HEK293T (cell line): ENCODE data around the gene FILIP1L.
A peak's percentile ranks its signal among the peaks of the same experiment; 100 is the strongest.

ENCODE experiments used
- CTCF ChIA-PET: fragments of 350-600 bp; formaldehyde crosslinking; extraction: SDS; loops from one replicate; lab custom pipeline; 2021; ENCODE audit warnings: antibody characterized with exemption, inconsistent platforms; lab: Yijun Ruan, JAX
- POLR2A ChIA-PET: fragments of 350-600 bp; formaldehyde crosslinking; extraction: SDS; loops from one replicate; lab custom pipeline; 2020; ENCODE audit warnings: antibody characterized with exemption, inconsistent platforms; lab: Yijun Ruan, JAX
- DNase-seq: peaks from one replicate; pipeline ENCODE4 v3.0.0; 2012; ENCODE audit warnings: mixed read lengths; ENCODE audit errors: extremely low spot score
- ARNT ChIP-seq: fragments of 450-650 bp; IDR thresholded peaks from 2 replicates; pipeline ENCODE4 v1.6.1; 2017; ENCODE audit warnings: mild to moderate bottlenecking
- BHLHE40 ChIP-seq: fragments of 450-650 bp; IDR thresholded peaks from 2 replicates; pipeline ENCODE4 v1.6.1; 2016; ENCODE audit warnings: mild to moderate bottlenecking, moderate library complexity, borderline replicate concordance
- CTBP1 ChIP-seq: fragments of 450-650 bp; IDR thresholded peaks from 2 replicates; pipeline ENCODE4 v1.6.1; 2016; ENCODE audit warnings: borderline replicate concordance
- ELF4 ChIP-seq: fragments of 450-650 bp; IDR thresholded peaks from 2 replicates; pipeline ENCODE4 v1.6.1; 2017; ENCODE audit warnings: antibody characterized with exemption
- FOXA1 ChIP-seq: fragments of 450-650 bp; IDR thresholded peaks from 2 replicates; pipeline ENCODE4 v1.6.1; 2016; ENCODE audit warnings: mild to moderate bottlenecking
- FOXK2 ChIP-seq: fragments of 450-650 bp; IDR thresholded peaks from 2 replicates; pipeline ENCODE4 v1.6.1; 2016; ENCODE audit warnings: mild to moderate bottlenecking
- FOXM1 ChIP-seq: fragments of 450-650 bp; IDR thresholded peaks from 2 replicates; pipeline ENCODE4 v1.6.1; 2017; ENCODE audit warnings: mild to moderate bottlenecking, borderline replicate concordance
- HDGF ChIP-seq: fragments of 450-650 bp; IDR thresholded peaks from 2 replicates; pipeline ENCODE4 v1.6.1; 2017; ENCODE audit warnings: antibody characterized with exemption, borderline replicate concordance
- L3MBTL2 ChIP-seq: fragments of 450-650 bp; conservative IDR thresholded peaks from 2 replicates; pipeline ENCODE4 v1.6.1; 2016; ENCODE audit warnings: mild to moderate bottlenecking
- LEF1 ChIP-seq: fragments of 450-650 bp; IDR thresholded peaks from 2 replicates; pipeline ENCODE4 v1.6.1; 2017; ENCODE audit warnings: mild to moderate bottlenecking, borderline replicate concordance
- NFRKB ChIP-seq: fragments of 450-650 bp; IDR thresholded peaks from 2 replicates; pipeline ENCODE4 v1.6.1; 2016; ENCODE audit warnings: mild to moderate bottlenecking, moderate library complexity
- SP1 ChIP-seq: fragments of 450-650 bp; IDR thresholded peaks from 2 replicates; pipeline ENCODE4 v1.6.1; 2017
- SUZ12 ChIP-seq: fragments of 450-650 bp; IDR thresholded peaks from 2 replicates; pipeline ENCODE4 v1.6.1; 2016; ENCODE audit warnings: mild to moderate bottlenecking
- TARDBP ChIP-seq: fragments of 450-650 bp; IDR thresholded peaks from 2 replicates; pipeline ENCODE4 v1.6.1; 2016
- ZNF384 ChIP-seq: fragments of 450-650 bp; IDR thresholded peaks from 2 replicates; pipeline ENCODE4 v1.6.1; 2016
- TF ChIP-seq, protein P1 (sequence below): fragments of 450-650 bp; IDR thresholded peaks from 2 replicates; pipeline ENCODE4 v1.6.1; 2016

The FILIP1L gene

DNA sequence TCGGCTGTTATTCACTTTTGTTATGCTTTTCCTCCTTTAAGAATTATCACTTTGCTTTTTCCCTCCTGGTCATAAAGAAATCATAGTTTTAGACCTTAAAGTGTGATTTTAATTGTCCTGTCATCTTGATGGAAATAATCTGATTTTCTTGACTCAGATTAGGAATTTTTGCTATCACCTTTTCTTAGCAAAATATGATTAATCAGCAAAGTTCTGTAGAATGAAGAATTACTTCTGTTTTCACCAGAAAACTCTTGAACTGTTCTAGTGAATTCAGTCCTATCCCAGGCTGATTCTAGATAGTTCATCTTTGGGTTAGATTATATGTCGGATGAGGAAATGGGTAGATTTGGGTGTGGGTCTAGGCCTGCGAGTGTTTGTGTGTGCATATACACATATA is 284.5 kb downstream of the FILIP1L start:
- POLR2A ChIA-PET: no interaction called here
- no peak for DNase-seq
- TF ChIP-seq L3MBTL2 (no peak), TARDBP (no peak), BHLHE40 (no peak), FOXA1 (no peak), SUZ12 (no peak), FOXM1 (no peak), ARNT (no peak), HDGF (no peak), ELF4 (no peak), SP1 (no peak), ZNF384 (no peak), LEF1 (no peak), CTBP1 (no peak), NFRKB (no peak), FOXK2 (no peak)
- TF ChIP-seq, protein P1, sequence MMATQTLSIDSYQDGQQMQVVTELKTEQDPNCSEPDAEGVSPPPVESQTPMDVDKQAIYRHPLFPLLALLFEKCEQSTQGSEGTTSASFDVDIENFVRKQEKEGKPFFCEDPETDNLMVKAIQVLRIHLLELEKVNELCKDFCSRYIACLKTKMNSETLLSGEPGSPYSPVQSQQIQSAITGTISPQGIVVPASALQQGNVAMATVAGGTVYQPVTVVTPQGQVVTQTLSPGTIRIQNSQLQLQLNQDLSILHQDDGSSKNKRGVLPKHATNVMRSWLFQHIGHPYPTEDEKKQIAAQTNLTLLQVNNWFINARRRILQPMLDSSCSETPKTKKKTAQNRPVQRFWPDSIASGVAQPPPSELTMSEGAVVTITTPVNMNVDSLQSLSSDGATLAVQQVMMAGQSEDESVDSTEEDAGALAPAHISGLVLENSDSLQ: no peak
- CTCF ChIA-PET: no interaction called here

DNA sequence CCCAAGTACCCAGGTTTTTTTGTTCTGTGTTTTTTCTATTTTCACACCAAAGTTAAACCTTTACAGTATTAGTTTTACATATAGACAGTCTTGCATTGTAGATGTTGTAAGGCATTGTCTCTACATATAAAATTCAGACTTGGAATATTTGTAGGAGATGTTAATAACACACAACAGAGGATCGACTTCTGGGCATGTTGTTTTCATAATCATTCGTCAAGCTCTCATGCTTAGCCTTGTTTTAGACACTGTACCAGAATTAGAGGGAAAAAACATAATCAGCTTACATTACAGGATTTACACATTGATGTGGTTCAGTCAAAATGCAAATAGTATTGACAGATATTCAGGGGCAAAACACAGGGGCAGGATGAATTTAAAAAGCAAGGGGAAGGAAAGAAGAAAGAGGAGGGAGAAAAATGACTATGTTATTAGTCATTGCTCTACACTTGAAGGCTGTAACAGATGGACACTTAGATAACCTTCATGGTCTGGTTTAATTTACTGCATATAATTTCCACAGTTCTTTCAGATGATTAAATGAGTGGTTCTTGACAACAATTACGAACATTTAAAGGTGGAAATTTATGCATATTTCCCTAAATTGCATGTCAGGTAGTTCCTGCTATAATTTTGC is 289.2 kb downstream of the FILIP1L start:
- no peak for DNase-seq
- ChIA-PET POLR2A (no interaction called here), CTCF (no interaction called here)
- TF ChIP-seq BHLHE40: no peak
- no peak for TF ChIP-seq LEF1
- TF ChIP-seq TARDBP: no peak
- TF ChIP-seq FOXK2: no peak
- TF ChIP-seq FOXA1: no peak
- TF ChIP-seq SP1: no peak
- no peak for TF ChIP-seq ZNF384
- TF ChIP-seq, protein P1: no peak
- no peak for TF ChIP-seq ARNT
- TF ChIP-seq L3MBTL2: no peak
- no peak for TF ChIP-seq CTBP1
- TF ChIP-seq ELF4: no peak
- no peak for TF ChIP-seq SUZ12
- TF ChIP-seq HDGF: no peak
- no peak for TF ChIP-seq FOXM1
- TF ChIP-seq NFRKB: no peak

DNA sequence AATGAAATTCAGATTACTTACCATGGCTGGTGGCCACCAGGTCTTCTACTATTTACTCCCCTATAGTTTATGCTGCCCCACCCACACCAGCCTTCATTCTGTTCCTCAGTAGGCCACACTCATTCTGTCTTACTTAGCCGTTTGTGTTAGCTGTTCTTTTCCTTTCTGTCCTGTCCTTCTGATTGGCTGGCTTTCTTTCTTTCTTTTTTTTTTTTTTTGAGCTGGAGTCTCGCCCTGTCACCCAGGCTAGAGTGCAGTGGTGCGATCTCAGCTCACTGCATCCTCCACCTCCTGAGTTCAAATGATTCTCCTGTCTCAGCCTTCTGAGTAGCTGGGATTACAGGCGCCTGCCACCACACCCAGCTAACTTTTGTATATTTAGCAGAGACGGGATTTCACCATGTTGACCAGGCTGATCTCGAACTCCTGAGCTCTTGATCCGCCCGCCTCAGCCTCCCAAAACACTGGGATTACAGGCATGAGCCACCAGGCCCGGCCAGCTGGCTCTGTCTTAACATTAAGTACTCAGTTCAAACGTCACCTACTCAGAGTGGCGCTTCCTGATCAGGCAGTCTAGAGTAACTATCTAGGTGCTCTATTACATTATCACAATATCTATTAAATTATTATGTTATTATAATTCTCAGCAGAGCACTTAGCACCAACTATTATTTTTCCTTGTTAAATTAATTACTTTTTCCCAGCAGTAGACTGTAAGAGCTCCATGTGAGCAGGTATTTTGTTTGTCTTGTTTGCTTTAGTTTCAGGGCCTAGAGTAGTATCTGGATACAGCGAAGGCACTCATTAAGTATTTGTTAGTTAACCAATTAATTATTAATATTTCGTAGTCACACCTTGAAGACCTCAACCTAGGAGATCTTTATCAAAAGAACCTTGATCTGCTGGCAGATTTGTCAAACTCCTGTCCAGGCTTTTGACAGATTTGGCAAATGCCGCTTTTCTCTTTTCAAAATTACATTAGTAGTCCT is 290.3 kb downstream of the FILIP1L start:
- ChIA-PET CTCF (interaction anchor here (0.9 to 1.6 kb wide), 3 partner anchors 8 to 430 kb away, joined by 3 to 11 read pairs (median 4); no protein-coding TSS in a partner anchor), POLR2A (interaction anchor here (1.0 kb wide), 2 partner anchors 10 to 437 kb away, joined by 3 read pairs; partner anchors contain the start of gene TBC1D23)
- TF ChIP-seq ZNF384: peak; percentile 86
- TF ChIP-seq CTBP1: no peak
- DNase-seq: no peak

DNA sequence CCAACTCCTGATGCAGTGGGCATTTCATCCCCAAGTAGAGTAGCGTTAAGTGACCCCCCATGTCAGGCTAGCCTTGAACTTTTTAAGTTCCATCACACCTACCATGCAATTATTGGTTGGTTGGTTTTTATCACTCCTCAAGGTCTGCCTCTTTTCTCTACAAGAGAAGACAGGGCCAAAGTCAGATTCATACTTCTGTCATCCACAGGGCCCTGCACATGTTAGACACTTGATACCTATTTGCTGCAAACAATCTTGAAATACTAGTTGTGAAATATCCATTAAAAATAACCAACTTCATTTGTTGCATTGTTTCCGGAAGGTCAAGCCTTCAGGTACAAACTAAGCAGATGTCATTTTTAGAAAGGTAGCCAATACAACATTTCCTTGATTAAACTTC is 295.5 kb downstream of the FILIP1L start:
- ChIA-PET CTCF (no interaction called here), POLR2A (interaction anchor here (1.9 kb wide), 1 partner anchor 10 kb away, joined by 6 read pairs; no protein-coding TSS in a partner anchor)
- TF ChIP-seq FOXK2: no peak
- TF ChIP-seq LEF1: no peak
- TF ChIP-seq ZNF384: no peak
- TF ChIP-seq, protein P1: no peak
- TF ChIP-seq SUZ12: no peak
- no peak for TF ChIP-seq TARDBP
- TF ChIP-seq ARNT: no peak
- no peak for TF ChIP-seq NFRKB
- no peak for TF ChIP-seq SP1
- TF ChIP-seq BHLHE40: no peak
- no peak for TF ChIP-seq HDGF
- no peak for TF ChIP-seq FOXM1
- DNase-seq: no peak

DNA sequence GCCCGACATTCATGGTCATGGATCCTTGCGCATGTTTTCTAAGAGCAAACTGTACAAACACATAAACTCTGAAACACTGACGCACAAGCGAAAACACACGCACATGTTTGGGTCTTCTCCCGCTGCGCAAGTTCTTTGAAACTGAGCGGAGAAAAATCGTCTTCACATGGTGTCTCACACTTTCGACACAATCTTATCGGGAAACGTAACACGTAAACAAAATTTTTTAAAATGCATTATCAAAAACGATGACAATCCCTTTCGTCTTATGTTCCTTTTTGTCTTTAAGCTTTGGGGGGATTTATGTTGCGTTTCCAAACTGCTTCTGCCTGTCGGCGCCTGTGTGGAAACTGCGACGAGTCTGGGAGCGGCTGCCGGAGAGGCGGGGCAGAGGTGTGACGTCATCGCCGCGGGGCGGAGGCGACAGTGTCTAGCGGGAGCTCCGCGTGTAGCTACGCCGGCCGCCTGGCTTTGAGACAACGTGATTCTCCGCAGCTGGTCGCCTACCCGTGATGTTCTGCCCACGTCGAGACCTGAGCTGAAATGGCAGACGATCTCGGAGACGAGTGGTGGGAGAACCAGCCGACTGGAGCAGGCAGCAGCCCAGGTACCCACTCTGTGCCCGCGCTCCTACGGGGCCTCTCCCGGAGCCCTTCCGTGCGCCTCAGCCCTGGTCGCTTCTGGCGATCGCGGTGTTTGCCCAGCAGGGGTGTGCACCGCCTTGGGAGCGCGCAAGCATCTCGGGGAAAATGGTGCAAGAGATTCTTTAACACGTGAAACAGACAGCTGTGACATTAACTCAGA is 296.7 kb downstream of the FILIP1L start, which contains the start of gene CMSS1:
Gene CMSS1 (plus strand): TSS at position 426 of the 804 bp plus-strand sequence.
- TF ChIP-seq FOXM1: no peak
- TF ChIP-seq LEF1: peak; percentile 61; the same call in 1 of the 2 replicates
- TF ChIP-seq, protein P1: no peak
- TF ChIP-seq ZNF384: no peak
- TF ChIP-seq L3MBTL2: peak; percentile 98
- TF ChIP-seq SP1: no peak
- TF ChIP-seq TARDBP: peak; percentile 29; the same call in 1 of the 2 replicates
- TF ChIP-seq FOXA1: no peak
- no peak for TF ChIP-seq SUZ12
- TF ChIP-seq CTBP1: no peak; the same call in 1 of the 2 replicates
- TF ChIP-seq ARNT: no peak
- TF ChIP-seq NFRKB: peak; percentile 68; the same call in 1 of the 2 replicates
- TF ChIP-seq BHLHE40: no peak
- TF ChIP-seq ELF4: peak; percentile 8; the same call in 1 of the 2 replicates
- TF ChIP-seq FOXK2: peak; percentile 65; the same call in 1 of the 2 replicates
- no peak for TF ChIP-seq HDGF
- CTCF ChIA-PET: interaction anchor here (2.0 kb wide), 1 partner anchor 9 kb away, joined by 5 read pairs; no protein-coding TSS in a partner anchor
- DNase-seq: peak; percentile 91
- POLR2A ChIA-PET: interaction anchor here (0.6 to 1.9 kb wide), 13 partner anchors 9 to 445 kb away, joined by 3 to 13 read pairs (median 3); partner anchors contain the start of gene TBC1D23
